ENCODE data around the gene TIMM13. TPM values are rescaled to one million over a fixed set of nuclear protein-coding genes. Genes with fewer than 3 reads are reported as not detected.
"Not testable (repeated sequence)": the region's sequence is repeated elsewhere in the genome, so short reads cannot be mapped to it uniquely, and the experiment has no call there.

The TIMM13 gene
- polyA plus RNA-seq, 1 of the 3 experiments (the other 2 are of a cell fraction): 76.9 TPM

- H3K9me3 ChIP-seq: no peaks in the 10 kb centered on the region
- peaks cover 3% of the 10 kb centered on the region; the same call in 1 of the 2 replicates for H3K79me2 ChIP-seq (ENCODE audit: insufficient read depth)
- H3K4me1 ChIP-seq (ENCODE audit: control insufficient read depth in 1 of 2, insufficient read depth in 2 of 2, low read depth in 1 of 2, low read length in 1 of 2): no peaks in the 10 kb centered on the region; a peak in 1 of 4 replicates
- ChIA-PET POLR2A (no interaction called here), CTCF (no interaction called here)
- H3K9ac ChIP-seq: no peak overlapping the region
- H4K20me1 ChIP-seq (ENCODE audit: insufficient read depth): no peaks in the 10 kb centered on the region
- no peak for TF ChIP-seq PBX3 (IDR thresholded peaks at IDR 0.05)
- WGBS (ENCODE audit: low lambda C conversion rate): 95% methylated on average over 13 of the region's 13 CpGs
- H3K36me3 ChIP-seq (replicated peaks in 1 of 2; ENCODE audit: control insufficient read depth in 1 of 2, insufficient read depth in 2 of 2, low read length in 1 of 2): peaks cover 4 to 6% of the 10 kb centered on the region in 2 experiments
- no peak overlapping the region for H3K4me3 ChIP-seq (ENCODE audit: low read depth in 2 of 2, low read length in 1 of 2)
- no peaks in the 10 kb centered on the region for H3K27me3 ChIP-seq (ENCODE audit: insufficient read depth)
- H3K9me2 ChIP-seq: no peaks in the 10 kb centered on the region
- no peak for DNase-seq
- no peak overlapping the region; a peak in 1 of 4 replicates for H3K27ac ChIP-seq (ENCODE audit: low read depth in 2 of 2, low read length in 1 of 2)
- H3K4me2 ChIP-seq: no peak overlapping the region
- H2AFZ ChIP-seq (ENCODE audit: low read depth): no peak overlapping the region
- H3F3A ChIP-seq (replicated peaks; ENCODE audit: insufficient read depth): no peaks in the 10 kb centered on the region
Measured at GRCh38 chr19:2417881-2418406, 9.4 kb downstream of the TIMM13 start.

- DNase-seq; H3K36me3 ChIP-seq (replicated peaks in 1 of 2; ENCODE audit: control insufficient read depth in 1 of 2, insufficient read depth in 2 of 2, low read length in 1 of 2); H3K4me3 ChIP-seq (ENCODE audit: low read depth in 2 of 2, low read length in 1 of 2); H3F3A ChIP-seq (replicated peaks; ENCODE audit: insufficient read depth); H3K9ac ChIP-seq; H3K79me2 ChIP-seq (ENCODE audit: insufficient read depth); H2AFZ ChIP-seq (ENCODE audit: low read depth); CTCF ChIA-PET; H4K20me1 ChIP-seq (ENCODE audit: insufficient read depth); H3K4me2 ChIP-seq; H3K9me3 ChIP-seq; H3K4me1 ChIP-seq (ENCODE audit: control insufficient read depth in 1 of 2, insufficient read depth in 2 of 2, low read depth in 1 of 2, low read length in 1 of 2); H3K27me3 ChIP-seq (ENCODE audit: insufficient read depth); H3K9me2 ChIP-seq; H3K27ac ChIP-seq (ENCODE audit: low read depth in 2 of 2, low read length in 1 of 2); POLR2A ChIA-PET: not testable (repeated sequence)
- 96% methylated on average over 4 of the region's 8 CpGs for WGBS (ENCODE audit: low lambda C conversion rate)
Measured at GRCh38 chr19:2417436-2417835, 9.9 kb downstream of the TIMM13 start.

- ChIA-PET CTCF (no interaction called here), POLR2A (interaction anchor here (0.9 kb wide), 1 partner anchor 13 kb away, joined by 4 read pairs; no protein-coding TSS in a partner anchor)
- peaks cover 7% of the 10 kb centered on the region for H3F3A ChIP-seq (replicated peaks; ENCODE audit: insufficient read depth)
- 0 out of 2 replicates have a peak, but pooled peaks cover 5% of the 10 kb centered on the region for H3K9me3 ChIP-seq
- WGBS (ENCODE audit: low lambda C conversion rate): 95% methylated on average over 2 of the region's 19 CpGs
- no peak overlapping the region for H3K4me2 ChIP-seq
- TF ChIP-seq GABPA (IDR thresholded peaks at IDR 0.05; ENCODE audit: low read depth) (no peak), USF1 (IDR thresholded peaks at IDR 0.05; ENCODE audit: borderline replicate concordance, low read depth) (no peak), TCF12 (IDR thresholded peaks at IDR 0.05) (no peak), FOXJ3 (CRISPR knock-in tag; IDR thresholded peaks at IDR 0.05) (no peak), PBX3 (IDR thresholded peaks at IDR 0.05) (no peak), SMC3 (IDR thresholded peaks at IDR 0.05; ENCODE audit: low read depth, low read length) (no peak), MXI1 (IDR thresholded peaks at IDR 0.05; ENCODE audit: low read depth, low read length) (no peak)
- H3K36me3 ChIP-seq (replicated peaks in 1 of 2; ENCODE audit: control insufficient read depth in 1 of 2, insufficient read depth in 2 of 2, low read length in 1 of 2): peaks cover 4 to 6% of the 10 kb centered on the region in 2 experiments
- no peaks in the 10 kb centered on the region for H4K20me1 ChIP-seq (ENCODE audit: insufficient read depth)
- no peaks in the 10 kb centered on the region for H3K4me1 ChIP-seq (ENCODE audit: control insufficient read depth in 1 of 2, insufficient read depth in 2 of 2, low read depth in 1 of 2, low read length in 1 of 2)
- H3K79me2 ChIP-seq (ENCODE audit: insufficient read depth): no peaks in the 10 kb centered on the region
- H3K4me3 ChIP-seq (ENCODE audit: low read depth in 2 of 2, low read length in 1 of 2): no peak overlapping the region
- H3K9ac ChIP-seq: no peak overlapping the region
- H3K27me3 ChIP-seq (ENCODE audit: insufficient read depth): no peaks in the 10 kb centered on the region; the same call in 1 of the 2 replicates
- no peak overlapping the region for H3K27ac ChIP-seq (ENCODE audit: low read depth in 2 of 2, low read length in 1 of 2)
- no peak overlapping the region for H2AFZ ChIP-seq (ENCODE audit: low read depth)
- H3K9me2 ChIP-seq: no peaks in the 10 kb centered on the region
- DNase-seq: peak; percentile 24
Measured at GRCh38 chr19:2416321-2417097, 10.9 kb downstream of the TIMM13 start.

Measured in SK-N-SH (cell line).